ENCODE data around the gene MTOR.

DNA sequence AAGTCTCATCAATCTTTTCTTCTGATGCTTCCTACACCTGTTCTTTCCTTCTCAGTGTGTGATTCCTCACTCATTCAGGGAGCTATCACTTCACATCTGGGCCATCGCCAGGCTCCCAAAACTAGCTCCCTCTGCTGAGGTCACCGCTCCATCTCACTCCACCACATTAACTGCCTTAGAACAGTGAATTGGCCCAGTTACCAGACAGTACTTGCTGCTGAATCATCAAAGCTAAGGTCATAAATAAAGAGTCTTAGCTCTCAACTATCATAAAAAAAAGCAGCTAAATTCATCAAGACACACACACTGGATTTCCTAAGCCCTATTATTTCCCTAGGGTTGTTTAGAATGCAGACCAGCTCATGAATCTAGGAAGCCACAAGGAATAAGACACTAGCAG is 183.7 kb downstream of the MTOR start:
- TF ChIP-seq, protein P1, sequence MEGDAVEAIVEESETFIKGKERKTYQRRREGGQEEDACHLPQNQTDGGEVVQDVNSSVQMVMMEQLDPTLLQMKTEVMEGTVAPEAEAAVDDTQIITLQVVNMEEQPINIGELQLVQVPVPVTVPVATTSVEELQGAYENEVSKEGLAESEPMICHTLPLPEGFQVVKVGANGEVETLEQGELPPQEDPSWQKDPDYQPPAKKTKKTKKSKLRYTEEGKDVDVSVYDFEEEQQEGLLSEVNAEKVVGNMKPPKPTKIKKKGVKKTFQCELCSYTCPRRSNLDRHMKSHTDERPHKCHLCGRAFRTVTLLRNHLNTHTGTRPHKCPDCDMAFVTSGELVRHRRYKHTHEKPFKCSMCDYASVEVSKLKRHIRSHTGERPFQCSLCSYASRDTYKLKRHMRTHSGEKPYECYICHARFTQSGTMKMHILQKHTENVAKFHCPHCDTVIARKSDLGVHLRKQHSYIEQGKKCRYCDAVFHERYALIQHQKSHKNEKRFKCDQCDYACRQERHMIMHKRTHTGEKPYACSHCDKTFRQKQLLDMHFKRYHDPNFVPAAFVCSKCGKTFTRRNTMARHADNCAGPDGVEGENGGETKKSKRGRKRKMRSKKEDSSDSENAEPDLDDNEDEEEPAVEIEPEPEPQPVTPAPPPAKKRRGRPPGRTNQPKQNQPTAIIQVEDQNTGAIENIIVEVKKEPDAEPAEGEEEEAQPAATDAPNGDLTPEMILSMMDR (IDR thresholded peaks at IDR 0.05), result no peak
- TF ChIP-seq POLR2AphosphoS5 (IDR thresholded peaks at IDR 0.05; ENCODE audit: low read depth, low read length), result no peak
- TF ChIP-seq RAD21 (IDR thresholded peaks at IDR 0.05; ENCODE audit: low read length), result no peak
- no peak for TF ChIP-seq FOXJ3 (CRISPR knock-in tag; IDR thresholded peaks at IDR 0.05)
